Gastroesophageal sphincter (tissue), 4 donors: ENCODE results near the gene STRBP. TPM values are rescaled to one million over a fixed set of nuclear protein-coding genes. Genes with fewer than 3 reads are reported as not detected.

ENCODE experiments used
- ATAC-seq: fragments of 150-250 bp; one replicate; pipeline ENCODE4 v1.9.1; 2016; ENCODE audit warnings: mild to moderate bottlenecking, moderate library complexity
- H3K27ac ChIP-seq, 4 donors: fragments of 200-600 bp; sonication (generic) in 3 of 4; 1 replicate in 3 of 4; 2 replicates in 1 of 4; pipeline ENCODE4 v1.5.1; 2016 to 2019
- H3K27me3 ChIP-seq: fragments of 200-600 bp; sonication (generic); one replicate; pipeline ENCODE4 v1.5.1; 2019
- H3K36me3 ChIP-seq, 2 donors: fragments of 200-600 bp; sonication (generic); one replicate each; pipeline ENCODE4 v1.5.1; 2019; ENCODE audit warnings: control low read depth in 1 of 2
- H3K4me1 ChIP-seq, 3 donors: fragments of 200-600 bp; sonication (generic); 1 replicate in 2 of 3; 2 replicates in 1 of 3; pipeline ENCODE4 v1.5.1; 2016 to 2019; ENCODE audit warnings: control low read depth in 2 of 3
- H3K4me3 ChIP-seq, 2 donors: fragments of 200-600 bp; sonication (generic); one replicate each; pipeline ENCODE4 v1.5.1; 2019; ENCODE audit warnings: mild to moderate bottlenecking in 1 of 2, moderate library complexity in 1 of 2
- H3K9me3 ChIP-seq, 3 donors: fragments of 200-600 bp; sonication (generic); one replicate each; pipeline ENCODE4 v1.5.1; 2017 to 2019; ENCODE audit warnings: control low read depth in 2 of 3
- EP300 ChIP-seq: sonication (generic); formaldehyde crosslinking; IDR thresholded peaks from one replicate; pipeline ENCODE4 v1.6.1; 2017; ENCODE audit warnings: antibody characterized with exemption, mild to moderate bottlenecking
- POLR2A ChIP-seq, 2 donors: fragments of 450-650 bp; IDR thresholded peaks; one replicate each; pipeline ENCODE4 v1.6.1; 2017; ENCODE audit warnings: antibody characterized with exemption in 2 of 2, mild to moderate bottlenecking in 2 of 2, moderate library complexity in 1 of 2
- POLR2AphosphoS5 ChIP-seq: sonication (generic); formaldehyde crosslinking; IDR thresholded peaks from one replicate; pipeline ENCODE4 v1.6.1; 2017; ENCODE audit warnings: antibody characterized with exemption
- WGBS, 2 donors: methylation state at CpG; one replicate each; pipeline ENCODE4 v1.1.5; 2018; ENCODE audit warnings: low coverage in 1 of 2; 5-methylcytosine and 5-hydroxymethylcytosine counted together
- total RNA-seq, 4 donors: library from RNA; depleted of rRNA; stranded (reverse); fragments of >200 nt; gene quantifications; one replicate each; pipeline ENCODE4 v1.1.0, GENCODE V29; 2016
- TF ChIP-seq, protein P1 (sequence below), 4 experiments: fragments of 200-600 bp in 2 of 4; fragments of 450-650 bp in 2 of 4; sonication (generic) in 1 of 4; IDR thresholded peaks; one replicate each; pipeline ENCODE4 v1.5.1; 2017 to 2019; ENCODE audit warnings: antibody characterized with exemption in 4 of 4, mild to moderate bottlenecking in 2 of 4, moderate library complexity in 2 of 4

The STRBP gene
- total RNA-seq, 4 donors from 2014 or later, result 10.4 to 20.6 (median 14.8) TPM

DNA sequence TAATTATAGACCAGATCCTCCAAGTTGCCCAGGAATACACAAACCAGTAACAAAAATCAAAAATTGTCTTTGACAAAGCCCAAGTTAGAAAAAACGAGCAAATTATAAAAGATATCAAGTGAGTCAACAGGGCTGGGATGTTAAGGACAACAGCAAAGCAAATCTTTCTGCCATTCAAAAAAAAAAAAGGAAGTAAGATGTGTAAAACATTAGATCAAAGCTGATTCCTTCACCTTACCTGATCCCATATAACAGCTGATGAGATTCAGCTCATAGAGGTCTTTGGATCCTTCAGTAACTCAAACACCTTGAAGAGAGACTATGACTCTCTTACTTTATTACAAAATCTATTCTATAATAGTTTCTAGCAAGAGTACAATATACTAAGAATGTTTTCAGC lies 100.9 kb downstream of the STRBP start:
- H3K4me3 ChIP-seq, result no peak overlapping the region
- no peaks in the 10 kb centered on the region for H3K27me3 ChIP-seq
- WGBS, 2 donors, result 86% methylated on average over 1 of the region's 1 CpG; no CpG with 5 or more reads in 1 of the 2 donors
- no peaks in the 10 kb centered on the region for H3K36me3 ChIP-seq
- H3K4me1 ChIP-seq, result no peaks in the 10 kb centered on the region
- H3K9me3 ChIP-seq, result no peaks in the 10 kb centered on the region
- TF ChIP-seq EP300, result no peak
- TF ChIP-seq POLR2A (IDR thresholded peaks at IDR 0.05), result no peak
- TF ChIP-seq POLR2AphosphoS5, result no peak
- TF ChIP-seq, protein P1, sequence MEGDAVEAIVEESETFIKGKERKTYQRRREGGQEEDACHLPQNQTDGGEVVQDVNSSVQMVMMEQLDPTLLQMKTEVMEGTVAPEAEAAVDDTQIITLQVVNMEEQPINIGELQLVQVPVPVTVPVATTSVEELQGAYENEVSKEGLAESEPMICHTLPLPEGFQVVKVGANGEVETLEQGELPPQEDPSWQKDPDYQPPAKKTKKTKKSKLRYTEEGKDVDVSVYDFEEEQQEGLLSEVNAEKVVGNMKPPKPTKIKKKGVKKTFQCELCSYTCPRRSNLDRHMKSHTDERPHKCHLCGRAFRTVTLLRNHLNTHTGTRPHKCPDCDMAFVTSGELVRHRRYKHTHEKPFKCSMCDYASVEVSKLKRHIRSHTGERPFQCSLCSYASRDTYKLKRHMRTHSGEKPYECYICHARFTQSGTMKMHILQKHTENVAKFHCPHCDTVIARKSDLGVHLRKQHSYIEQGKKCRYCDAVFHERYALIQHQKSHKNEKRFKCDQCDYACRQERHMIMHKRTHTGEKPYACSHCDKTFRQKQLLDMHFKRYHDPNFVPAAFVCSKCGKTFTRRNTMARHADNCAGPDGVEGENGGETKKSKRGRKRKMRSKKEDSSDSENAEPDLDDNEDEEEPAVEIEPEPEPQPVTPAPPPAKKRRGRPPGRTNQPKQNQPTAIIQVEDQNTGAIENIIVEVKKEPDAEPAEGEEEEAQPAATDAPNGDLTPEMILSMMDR (IDR thresholded peaks at IDR 0.05), result no peak
- no peak for ATAC-seq
- no peak overlapping the region for H3K27ac ChIP-seq

DNA sequence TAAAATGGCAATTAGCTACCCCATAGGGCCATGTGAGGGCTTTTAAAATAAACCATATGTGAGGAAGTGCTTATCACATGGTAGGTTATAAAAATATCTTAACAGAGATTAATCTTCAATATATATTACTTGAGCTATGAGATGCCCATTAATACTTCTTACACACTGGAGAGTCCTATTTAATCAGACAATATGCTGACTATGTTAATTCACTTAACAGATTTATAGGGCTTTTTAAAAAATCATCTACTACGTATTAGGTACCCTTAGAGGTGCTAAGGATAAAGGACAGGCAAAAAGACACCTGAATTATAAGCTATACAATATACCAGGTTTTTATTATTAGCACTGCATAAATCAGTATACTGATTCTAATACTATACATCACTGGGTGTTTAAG lies 102.6 kb downstream of the STRBP start:
- H3K9me3 ChIP-seq, result no peaks in the 10 kb centered on the region
- no peaks in the 10 kb centered on the region for H3K4me1 ChIP-seq
- TF ChIP-seq POLR2A (IDR thresholded peaks at IDR 0.05) (no peak), EP300 (no peak), POLR2AphosphoS5 (no peak)
- TF ChIP-seq, protein P1 (IDR thresholded peaks at IDR 0.05), result no peak
- no peak overlapping the region for H3K27ac ChIP-seq
- H3K27me3 ChIP-seq, result no peaks in the 10 kb centered on the region
- 86 to 100% methylated on average over 1 of the region's 1 CpG for WGBS, 2 donors
- H3K36me3 ChIP-seq, result no peaks in the 10 kb centered on the region
- no peak for ATAC-seq
- H3K4me3 ChIP-seq, result no peak overlapping the region

DNA sequence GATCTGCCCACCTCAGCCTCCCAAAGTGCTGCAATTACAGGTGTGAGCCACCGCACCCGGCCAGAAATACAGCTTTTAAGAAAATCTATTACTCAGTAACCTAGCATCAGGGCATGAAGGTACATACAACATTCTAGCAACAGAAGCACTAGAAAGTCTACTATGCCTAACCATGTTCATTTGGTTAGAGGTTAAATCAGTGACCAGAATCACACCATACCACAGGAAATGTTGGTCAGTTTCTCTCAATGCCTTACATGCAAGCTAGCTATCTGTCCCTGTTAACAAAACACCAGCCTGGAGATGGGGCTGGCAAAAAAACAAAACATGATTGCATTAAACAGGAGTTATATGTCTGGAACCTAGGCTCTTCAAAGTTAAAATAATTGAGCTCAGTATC lies 104.1 kb downstream of the STRBP start:
- Histone ChIP-seq H3K9me3 (no peaks in the 10 kb centered on the region), H3K4me3 (no peak overlapping the region), H3K4me1 (no peaks in the 10 kb centered on the region), H3K36me3 (no peaks in the 10 kb centered on the region), H3K27ac (no peak overlapping the region), H3K27me3 (no peaks in the 10 kb centered on the region)
- TF ChIP-seq, protein P1 (IDR thresholded peaks at IDR 0.05), result no peak
- TF ChIP-seq POLR2AphosphoS5, result no peak
- no peak for TF ChIP-seq POLR2A (IDR thresholded peaks at IDR 0.05)
- no peak for TF ChIP-seq EP300
- no peak for ATAC-seq
- whole genome bisulfite sequencing, 2 donors, result 94% methylated on average over 2 of the region's 2 CpGs; no CpG with 5 or more reads in 1 of the 2 donors

DNA sequence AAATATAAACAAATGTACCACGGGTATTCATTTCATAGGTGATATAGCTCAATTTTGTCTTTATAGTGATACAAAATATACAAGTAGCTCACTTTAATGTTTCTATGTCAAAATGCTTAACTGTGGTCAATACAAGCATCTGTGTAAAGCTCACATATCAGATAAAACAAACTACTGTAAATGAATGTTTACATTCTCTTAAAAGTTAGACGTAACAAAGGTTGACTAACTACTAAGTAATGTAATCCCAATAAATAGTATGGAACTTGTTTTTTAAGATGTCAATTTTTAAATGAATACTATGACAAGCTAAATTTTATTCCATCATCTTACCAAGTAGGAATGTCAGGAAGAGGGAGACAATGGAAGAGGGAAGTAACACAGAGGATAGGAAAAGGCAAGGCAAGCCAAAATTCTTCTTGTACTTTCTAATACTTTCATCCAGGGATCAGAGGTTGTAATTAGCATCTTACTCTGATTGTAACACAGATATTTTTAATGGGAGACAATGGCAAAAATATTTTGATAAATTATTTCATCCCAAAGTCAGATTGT lies 105.5 kb downstream of the STRBP start:
- H3K4me3 ChIP-seq, result no peak overlapping the region
- H3K27me3 ChIP-seq, result no peaks in the 10 kb centered on the region
- H3K36me3 ChIP-seq, result peaks cover 0 to 4% of the 10 kb centered on the region in 2 donors
- no peaks in the 10 kb centered on the region for H3K9me3 ChIP-seq
- H3K4me1 ChIP-seq, result no peaks in the 10 kb centered on the region
- H3K27ac ChIP-seq, result no peak overlapping the region
- 66 to 74% methylated on average over 2 of the region's 2 CpGs for WGBS, 2 donors
- no peak for ATAC-seq
- TF ChIP-seq POLR2AphosphoS5 (no peak), POLR2A (IDR thresholded peaks at IDR 0.05) (no peak), EP300 (no peak)
- TF ChIP-seq, protein P1 (IDR thresholded peaks at IDR 0.05), result no peak

DNA sequence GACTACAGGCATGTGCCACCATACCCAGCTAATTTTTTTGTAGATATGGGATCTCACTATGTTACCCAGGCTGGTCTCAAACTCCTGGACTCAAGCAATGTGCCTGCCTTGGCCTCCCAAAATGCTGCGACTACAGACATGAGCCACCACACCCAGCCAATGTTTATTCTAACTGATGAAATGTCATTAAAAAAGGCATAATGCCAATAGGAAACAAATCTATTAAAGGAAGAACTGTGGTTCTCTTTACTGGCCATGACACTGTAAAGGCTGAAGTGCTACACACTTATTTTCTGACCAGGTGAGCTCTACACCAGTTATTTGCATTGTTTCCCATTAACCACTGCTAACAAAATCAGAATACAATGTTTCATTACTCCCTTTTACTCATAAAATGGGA lies 106.0 kb downstream of the STRBP start:
- no peak overlapping the region for H3K27ac ChIP-seq
- no peaks in the 10 kb centered on the region for H3K27me3 ChIP-seq
- H3K36me3 ChIP-seq, result peaks cover 0 to 9% of the 10 kb centered on the region in 2 donors
- H3K4me3 ChIP-seq, result no peak overlapping the region
- ATAC-seq, result no peak
- 83% methylated on average over 1 of the region's 1 CpG; no CpG with 5 or more reads in 1 of the 2 donors for WGBS, 2 donors
- H3K4me1 ChIP-seq, result no peaks in the 10 kb centered on the region
- no peaks in the 10 kb centered on the region for H3K9me3 ChIP-seq
- TF ChIP-seq POLR2AphosphoS5, result no peak
